GM12801 (cell line): Measurements from ENCODE around the gene WIPF2.

Experiments
- CTCF ChIP-seq: IDR thresholded peaks from one replicate; pipeline ENCODE4 v1.5.1; 2011; ENCODE audit warnings: control low read depth; ENCODE audit not compliant: insufficient read length; ENCODE audit errors: extremely low read depth

Gene WIPF2

GRCh38 chr17:40248507-40248906 is 29.4 kb downstream of the WIPF2 start:
- TF ChIP-seq CTCF: no peak

- TF ChIP-seq CTCF: no peak
These were observed 32.5 kb downstream of the WIPF2 start for GRCh38 chr17:40251576-40251975.

GRCh38 chr17:40253565-40253964 is 34.5 kb downstream of the WIPF2 start:
- TF ChIP-seq CTCF: no peak

GRCh38 chr17:40259505-40259904 is 40.4 kb downstream of the WIPF2 start:
- no peak for TF ChIP-seq CTCF

GRCh38 chr17:40260528-40260927 is 41.4 kb downstream of the WIPF2 start:
- no peak for TF ChIP-seq CTCF

- no peak for TF ChIP-seq CTCF
These were observed 45.5 kb downstream of the WIPF2 start for GRCh38 chr17:40264458-40265185.

- TF ChIP-seq CTCF: no peak
These were observed 46.2 kb downstream of the WIPF2 start for GRCh38 chr17:40265337-40265736.

GRCh38 chr17:40266882-40267281 is 47.8 kb downstream of the WIPF2 start:
- no peak for TF ChIP-seq CTCF
